GM18858 (cell line): ENCODE measurements around the gene AGBL4.
A peak's percentile ranks its signal among the peaks of the same experiment; 100 is the strongest.

Source experiments
- ATAC-seq: cut with Tn5 transposase; IDR thresholded peaks from one replicate; pipeline ENCODE4 v1.9.1; 2021; ENCODE audit not compliant: unreplicated experiment

The AGBL4 gene

GRCh38 chr1:49199564-49199963 is 824.2 kb downstream of the AGBL4 start:
- no peak for ATAC-seq

GRCh38 chr1:49197081-49197480 is 826.7 kb downstream of the AGBL4 start:
- ATAC-seq, result no peak

GRCh38 chr1:49190138-49190537 is 833.6 kb downstream of the AGBL4 start:
- ATAC-seq, result no peak

- no peak for ATAC-seq
Observed at GRCh38 chr1:49187056-49187455, 836.7 kb downstream of the AGBL4 start.

GRCh38 chr1:49185450-49185980 is 838.2 kb downstream of the AGBL4 start:
- no peak for ATAC-seq

- no peak for ATAC-seq
Observed at GRCh38 chr1:49183489-49183888, 840.3 kb downstream of the AGBL4 start.

- ATAC-seq, result no peak
Observed at GRCh38 chr1:49181033-49181432, 842.7 kb downstream of the AGBL4 start.

- no peak for ATAC-seq
Observed at GRCh38 chr1:49171941-49172593, 851.7 kb downstream of the AGBL4 start.

- ATAC-seq, result no peak
Observed at GRCh38 chr1:49166031-49166430, 857.7 kb downstream of the AGBL4 start.

GRCh38 chr1:49163031-49163430 is 860.7 kb downstream of the AGBL4 start:
- ATAC-seq, result no peak

GRCh38 chr1:49160677-49161076 is 863.1 kb downstream of the AGBL4 start:
- ATAC-seq, result no peak

- no peak for ATAC-seq
Observed at GRCh38 chr1:49136738-49137251, 887.0 kb downstream of the AGBL4 start.

GRCh38 chr1:49125746-49126145 is 898.0 kb downstream of the AGBL4 start:
- no peak for ATAC-seq

- ATAC-seq, result no peak
Observed at GRCh38 chr1:49111931-49112330, 911.8 kb downstream of the AGBL4 start.

- no peak for ATAC-seq
Observed at GRCh38 chr1:49106445-49106844, 917.3 kb downstream of the AGBL4 start.

- ATAC-seq, result no peak
Observed at GRCh38 chr1:49104575-49104974, 919.2 kb downstream of the AGBL4 start.

- peak; percentile 64 for ATAC-seq
Observed at GRCh38 chr1:49102752-49103151, 921.0 kb downstream of the AGBL4 start.

- ATAC-seq, result no peak
Observed at GRCh38 chr1:49098866-49099265, 924.9 kb downstream of the AGBL4 start.

GRCh38 chr1:49086327-49086726 is 937.4 kb downstream of the AGBL4 start:
- no peak for ATAC-seq

- ATAC-seq, result no peak
Observed at GRCh38 chr1:49085079-49085478, 938.7 kb downstream of the AGBL4 start.

GRCh38 chr1:49060766-49061165 is 963.0 kb downstream of the AGBL4 start:
- ATAC-seq, result no peak

GRCh38 chr1:49059087-49059486 is 964.7 kb downstream of the AGBL4 start:
- ATAC-seq, result no peak

- ATAC-seq, result no peak
Observed at GRCh38 chr1:49052102-49052501, 971.7 kb downstream of the AGBL4 start.
